Ovary (tissue), 1 donor: ENCODE results near the gene TMPRSS7.

Experiments
- EP300 ChIP-seq: sonication (generic); formaldehyde crosslinking; IDR thresholded peaks from one replicate; pipeline ENCODE4 v1.6.1; 2017; ENCODE audit warnings: antibody characterized with exemption
- POLR2A ChIP-seq: fragments of 450-650 bp; IDR thresholded peaks from one replicate; pipeline ENCODE4 v1.6.1; 2017; ENCODE audit warnings: antibody characterized with exemption, mild to moderate bottlenecking, moderate library complexity

DNA sequence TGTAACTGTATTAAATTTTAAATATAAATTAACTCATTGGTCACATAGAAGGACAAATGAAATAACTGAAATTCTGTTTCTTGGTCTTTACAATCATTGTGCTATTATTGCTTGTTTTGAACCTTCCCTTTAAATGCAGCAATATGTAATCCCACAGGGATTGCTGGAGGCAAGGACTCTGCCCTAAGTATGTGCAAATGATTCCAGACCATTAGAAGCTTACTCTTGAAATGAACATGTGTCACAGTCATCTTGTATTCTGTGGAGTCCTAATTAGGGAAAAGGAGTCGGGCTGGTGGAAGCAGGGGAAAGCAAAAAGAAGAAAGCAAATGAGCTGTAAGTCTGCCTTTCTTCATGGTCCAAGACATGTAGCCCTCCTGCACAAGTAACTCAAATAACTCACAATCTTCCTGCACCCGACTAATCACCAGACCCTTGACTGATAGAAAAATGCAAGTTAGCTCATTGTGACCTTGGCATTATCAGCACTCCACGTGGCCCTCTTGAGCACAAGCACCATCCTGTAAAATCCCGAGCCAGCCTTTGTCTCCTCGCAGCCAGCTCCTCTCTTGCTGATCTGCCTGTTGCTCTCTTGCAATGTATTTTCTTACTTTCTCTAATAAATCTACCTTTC is 2.3 kb upstream of the TMPRSS7 start:
- TF ChIP-seq POLR2A (no peak), EP300 (no peak)
